ENCODE results near the gene KRT76.

DNA sequence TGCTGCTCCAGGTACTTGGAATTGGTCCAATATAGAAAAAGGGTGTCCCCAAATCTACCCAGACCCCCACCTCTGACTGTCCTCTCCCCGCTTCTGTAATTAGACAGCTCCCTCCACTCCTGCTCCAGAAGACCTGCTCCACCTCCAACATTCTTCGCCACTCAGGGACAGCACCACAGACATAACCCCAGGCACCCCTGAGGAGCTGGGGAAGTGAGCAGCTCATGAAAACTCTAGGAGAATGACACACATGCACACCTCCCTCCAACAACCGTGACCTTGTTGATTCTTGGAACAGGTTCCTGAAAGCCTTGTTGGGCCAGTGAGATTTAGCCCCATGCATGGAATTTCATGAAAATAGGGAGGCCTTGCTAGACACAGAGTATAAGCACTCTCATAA lies 28.6 kb upstream of the KRT76 start:
- TF ChIP-seq, protein P1, sequence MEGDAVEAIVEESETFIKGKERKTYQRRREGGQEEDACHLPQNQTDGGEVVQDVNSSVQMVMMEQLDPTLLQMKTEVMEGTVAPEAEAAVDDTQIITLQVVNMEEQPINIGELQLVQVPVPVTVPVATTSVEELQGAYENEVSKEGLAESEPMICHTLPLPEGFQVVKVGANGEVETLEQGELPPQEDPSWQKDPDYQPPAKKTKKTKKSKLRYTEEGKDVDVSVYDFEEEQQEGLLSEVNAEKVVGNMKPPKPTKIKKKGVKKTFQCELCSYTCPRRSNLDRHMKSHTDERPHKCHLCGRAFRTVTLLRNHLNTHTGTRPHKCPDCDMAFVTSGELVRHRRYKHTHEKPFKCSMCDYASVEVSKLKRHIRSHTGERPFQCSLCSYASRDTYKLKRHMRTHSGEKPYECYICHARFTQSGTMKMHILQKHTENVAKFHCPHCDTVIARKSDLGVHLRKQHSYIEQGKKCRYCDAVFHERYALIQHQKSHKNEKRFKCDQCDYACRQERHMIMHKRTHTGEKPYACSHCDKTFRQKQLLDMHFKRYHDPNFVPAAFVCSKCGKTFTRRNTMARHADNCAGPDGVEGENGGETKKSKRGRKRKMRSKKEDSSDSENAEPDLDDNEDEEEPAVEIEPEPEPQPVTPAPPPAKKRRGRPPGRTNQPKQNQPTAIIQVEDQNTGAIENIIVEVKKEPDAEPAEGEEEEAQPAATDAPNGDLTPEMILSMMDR (IDR thresholded peaks at IDR 0.05; ENCODE audit: borderline replicate concordance, extremely low read depth, low read length, poor library complexity, severe bottlenecking), result no peak
- no peak for TF ChIP-seq EZH2 (IDR thresholded peaks at IDR 0.05; ENCODE audit: borderline replicate concordance, low read depth, low read length, severe bottlenecking)

All from DND-41 (cell line).